ENCODE measurements around the gene SLC38A7.

GRCh38 chr16:58636466-58636865 lies 48.1 kb downstream of the SLC38A7 start:
- TF ChIP-seq TAF1 (IDR thresholded peaks at IDR 0.05; ENCODE audit: borderline replicate concordance, insufficient read depth, low read length) (no peak), REST (IDR thresholded peaks at IDR 0.05; ENCODE audit: insufficient read depth in 1 of 2, low read depth in 2 of 2, low read length in 2 of 2) (no peak), POLR2AphosphoS5 (IDR thresholded peaks at IDR 0.05; ENCODE audit: low read depth, low read length) (no peak)
